Panc1 (cell line): ENCODE measurements around the gene PAFAH1B2. TPM values are rescaled to one million over a fixed set of nuclear protein-coding genes. Genes with fewer than 3 reads are reported as not detected.

ENCODE experiments used
- ATAC-seq: fragments of 200-7000 bp; cut with Tn5 transposase; 2 replicates; pipeline ENCODE4 v1.9.1; 2020; ENCODE audit warnings: mild to moderate bottlenecking, moderate library complexity
- BruUV-seq: library from RNA; stranded (reverse); fragments of 400-500 nt; replicated peaks from 2 replicates; lab custom pipeline; 2021; lab: Mats Ljungman, UMichigan
- CTCF ChIA-PET: fragments of 300-600 bp; sonication (Branson Sonifier 250); formaldehyde crosslinking; loops from one replicate; lab custom pipeline; 2022; ENCODE audit warnings: antibody characterized with exemption; lab: Charles Lee
- POLR2A ChIA-PET: fragments of 300-600 bp; sonication (Branson Sonifier 250); formaldehyde crosslinking; loops from one replicate; lab custom pipeline; 2022; ENCODE audit warnings: antibody characterized with exemption; lab: Charles Lee
- DNase-seq: peaks from one replicate; pipeline ENCODE4 v3.0.0-alpha.2; 2010; ENCODE audit warnings: low read depth, low spot score
- H3K27ac ChIP-seq: 2 replicates; pipeline ENCODE4 v1.5.1; 2011; ENCODE audit warnings: mild to moderate bottlenecking, low read length, inconsistent platforms
- H3K27me3 ChIP-seq: fragments of 200-500 bp; sonication (Bioruptor generic); 2 replicates; pipeline ENCODE4 v1.6.0; 2014; ENCODE audit warnings: low read length, inconsistent platforms; ENCODE audit not compliant: control insufficient read depth, insufficient read depth
- H3K36me3 ChIP-seq: fragments of 200-500 bp; sonication (Bioruptor generic); 2 replicates; pipeline ENCODE4 v1.5.1; 2014; ENCODE audit warnings: inconsistent platforms, mild to moderate bottlenecking, low read length, moderate library complexity; ENCODE audit not compliant: control insufficient read depth, insufficient read depth
- H3K4me1 ChIP-seq: 2 replicates; pipeline ENCODE4 v1.5.1; 2011; ENCODE audit warnings: inconsistent platforms, mild to moderate bottlenecking, low read length, moderate library complexity; ENCODE audit not compliant: control insufficient read depth, insufficient read depth
- H3K4me3 ChIP-seq, 2 experiments: 2 replicates each; pipeline ENCODE4 v1.5.1; 2011 to 2012; ENCODE audit warnings: low read depth in 2 of 2, low read length in 2 of 2, mild to moderate bottlenecking in 2 of 2, inconsistent platforms in 1 of 2, moderate library complexity in 1 of 2
- H3K9me3 ChIP-seq: fragments of 200-500 bp; sonication (Bioruptor generic); 2 replicates; pipeline ENCODE4 v1.5.1; 2014; ENCODE audit warnings: low read depth, mild to moderate bottlenecking, inconsistent platforms, low read length, moderate library complexity; ENCODE audit not compliant: control insufficient read depth, insufficient read depth
- POLR2AphosphoS5 ChIP-seq: IDR thresholded peaks from 2 replicates; pipeline ENCODE4 v1.6.1; 2012; ENCODE audit warnings: mild to moderate bottlenecking, low read depth, low read length, moderate library complexity
- TCF7L2 ChIP-seq: IDR thresholded peaks from 2 replicates; pipeline ENCODE4 v1.6.1; 2011; ENCODE audit warnings: mild to moderate bottlenecking, low read depth, low read length, inconsistent platforms
- in situ Hi-C: cut with HindIII; loops from 2 replicates; pipeline ENCODE4 v1.10.0; 2016; ENCODE audit warnings: low sequenced_read_pairs, low pct_unique_long_range_greater_than_20kb
- intact Hi-C: fragments of 100-400 bp; cut with micrococcal nuclease; formaldehyde crosslinking; loops from one replicate; pipeline ENCODE4 v1.10.0; 2022; ENCODE audit not compliant: unreplicated experiment
- total RNA-seq: library from RNA; stranded (reverse); gene quantifications from one replicate; pipeline ENCODE4 v1.2.1, GENCODE V29; 2021; ENCODE audit not compliant: unreplicated experiment
- TF ChIP-seq, protein P1 (sequence below): fragments of 450-650 bp; IDR thresholded peaks from 2 replicates; pipeline ENCODE4 v1.5.1; 2017; ENCODE audit warnings: mild to moderate bottlenecking

PAFAH1B2 gene
- total RNA-seq, 1 experiment from 2014 or later: 179 TPM

DNA sequence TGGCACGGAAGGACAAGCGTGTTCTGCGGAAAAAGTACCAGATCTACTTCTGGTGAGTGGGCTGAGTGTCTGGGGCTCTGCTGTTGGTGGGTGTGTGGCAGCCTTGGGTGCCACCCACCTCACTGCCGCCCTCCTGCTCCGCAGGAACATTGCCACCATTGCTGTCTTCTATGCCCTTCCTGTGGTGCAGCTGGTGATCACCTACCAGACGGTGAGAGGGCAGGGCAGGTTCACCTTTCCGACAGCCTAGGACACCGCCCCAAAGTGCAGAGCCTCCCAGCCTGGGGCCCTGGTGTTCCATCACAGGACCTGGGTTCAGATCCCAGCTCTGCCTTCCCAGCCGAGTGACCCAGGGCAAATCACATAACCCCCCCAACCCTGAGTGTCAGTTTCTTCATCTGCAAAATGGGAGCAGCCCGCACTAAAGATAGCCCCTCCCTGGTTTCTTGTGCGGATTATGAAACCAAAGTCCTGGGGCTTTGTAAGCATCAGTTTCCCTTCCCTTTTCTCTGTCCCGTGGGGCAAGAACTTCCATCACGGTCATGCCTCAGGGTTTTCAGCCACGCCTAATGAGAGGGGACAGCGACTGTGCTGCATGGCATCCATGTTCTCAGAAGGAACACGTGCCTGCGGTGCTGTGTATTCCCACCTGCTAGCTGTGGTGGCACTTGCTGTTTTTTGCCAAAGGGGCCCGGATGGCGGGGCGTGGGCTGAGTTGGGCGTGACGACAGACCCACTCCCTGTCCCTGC lies 45.3 kb downstream of the PAFAH1B2 start:
- no peak for ATAC-seq
- in situ Hi-C loops (no loop called here), intact Hi-C loops (no loop called here)
- no TSS peak for BruUV-seq
- H3K27ac ChIP-seq: no peak overlapping the region
- H3K4me1 ChIP-seq: no peaks in the 10 kb centered on the region
- CTCF ChIA-PET: no interaction called here
- TF ChIP-seq, protein P1, sequence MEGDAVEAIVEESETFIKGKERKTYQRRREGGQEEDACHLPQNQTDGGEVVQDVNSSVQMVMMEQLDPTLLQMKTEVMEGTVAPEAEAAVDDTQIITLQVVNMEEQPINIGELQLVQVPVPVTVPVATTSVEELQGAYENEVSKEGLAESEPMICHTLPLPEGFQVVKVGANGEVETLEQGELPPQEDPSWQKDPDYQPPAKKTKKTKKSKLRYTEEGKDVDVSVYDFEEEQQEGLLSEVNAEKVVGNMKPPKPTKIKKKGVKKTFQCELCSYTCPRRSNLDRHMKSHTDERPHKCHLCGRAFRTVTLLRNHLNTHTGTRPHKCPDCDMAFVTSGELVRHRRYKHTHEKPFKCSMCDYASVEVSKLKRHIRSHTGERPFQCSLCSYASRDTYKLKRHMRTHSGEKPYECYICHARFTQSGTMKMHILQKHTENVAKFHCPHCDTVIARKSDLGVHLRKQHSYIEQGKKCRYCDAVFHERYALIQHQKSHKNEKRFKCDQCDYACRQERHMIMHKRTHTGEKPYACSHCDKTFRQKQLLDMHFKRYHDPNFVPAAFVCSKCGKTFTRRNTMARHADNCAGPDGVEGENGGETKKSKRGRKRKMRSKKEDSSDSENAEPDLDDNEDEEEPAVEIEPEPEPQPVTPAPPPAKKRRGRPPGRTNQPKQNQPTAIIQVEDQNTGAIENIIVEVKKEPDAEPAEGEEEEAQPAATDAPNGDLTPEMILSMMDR: no peak
- no peak overlapping the region for H3K4me3 ChIP-seq
- POLR2A ChIA-PET: no interaction called here
- no peak for DNase-seq
- H3K9me3 ChIP-seq: no peaks in the 10 kb centered on the region
- no peaks in the 10 kb centered on the region for H3K36me3 ChIP-seq
- H3K27me3 ChIP-seq: no peaks in the 10 kb centered on the region

DNA sequence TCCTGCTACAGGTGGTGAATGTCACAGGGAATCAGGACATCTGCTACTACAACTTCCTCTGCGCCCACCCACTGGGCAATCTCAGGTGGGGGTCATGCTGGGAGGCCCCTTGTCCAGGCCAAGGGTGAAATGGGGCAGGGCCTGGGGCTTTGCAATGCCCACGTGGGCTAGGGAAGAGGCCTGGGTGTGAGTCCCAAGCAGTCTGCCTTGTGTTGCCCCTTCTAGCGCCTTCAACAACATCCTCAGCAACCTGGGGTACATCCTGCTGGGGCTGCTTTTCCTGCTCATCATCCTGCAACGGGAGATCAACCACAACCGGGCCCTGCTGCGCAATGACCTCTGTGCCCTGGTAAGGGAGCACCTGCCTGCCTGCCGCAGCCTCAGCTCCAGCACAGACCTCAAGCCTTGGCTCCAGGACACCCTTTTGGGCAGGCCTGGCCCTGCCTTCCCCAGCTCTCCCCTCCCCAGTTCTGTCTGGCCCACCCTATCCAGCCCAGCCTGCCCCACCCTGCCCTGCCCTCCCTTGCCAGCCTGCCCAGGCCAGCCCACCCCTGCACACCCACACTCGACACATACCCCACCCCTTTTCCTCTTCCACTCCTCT lies 46.0 kb downstream of the PAFAH1B2 start:
- no peaks in the 10 kb centered on the region for H3K4me1 ChIP-seq
- intact Hi-C loops: no loop called here
- TF ChIP-seq, protein P1: no peak
- no peaks in the 10 kb centered on the region for H3K27me3 ChIP-seq
- H3K4me3 ChIP-seq: no peak overlapping the region
- CTCF ChIA-PET: no interaction called here
- no TSS peak for BruUV-seq
- in situ Hi-C loops: no loop called here
- DNase-seq: no peak
- no peak overlapping the region for H3K27ac ChIP-seq
- H3K36me3 ChIP-seq: no peaks in the 10 kb centered on the region
- no peak for ATAC-seq
- H3K9me3 ChIP-seq: no peaks in the 10 kb centered on the region
- POLR2A ChIA-PET: no interaction called here

- H3K4me3 ChIP-seq: no peak overlapping the region
- no peak for TF ChIP-seq POLR2AphosphoS5
- TF ChIP-seq TCF7L2: no peak
- H3K27me3 ChIP-seq: no peaks in the 10 kb centered on the region
- ATAC-seq (no peak), DNase-seq (no peak)
- CTCF ChIA-PET: no interaction called here
- POLR2A ChIA-PET: interaction anchor here (0.6 to 0.7 kb wide), 2 partner anchors 9 to 94 kb away, joined by 3 to 10 read pairs; no protein-coding TSS in a partner anchor
- no peaks in the 10 kb centered on the region for H3K4me1 ChIP-seq
- H3K36me3 ChIP-seq: no peaks in the 10 kb centered on the region
- intact Hi-C loops (no loop called here), in situ Hi-C loops (no loop called here)
- BruUV-seq: no TSS peak
- H3K9me3 ChIP-seq: no peaks in the 10 kb centered on the region
- H3K27ac ChIP-seq: no peak overlapping the region
These were observed 47.8 kb downstream of the PAFAH1B2 start for GRCh38 chr11:117191680-117192400.
